Progenitor cell of endocrine pancreas (in vitro differentiated cells): Measurements from ENCODE around the gene FKBP9. TPM values are rescaled to one million over a fixed set of nuclear protein-coding genes. Genes with fewer than 3 reads are reported as not detected.

Source experiments
- DNase-seq: peaks from one replicate; pipeline ENCODE4 v3.0.0; 2021; ENCODE audit warnings: low spot score; ENCODE audit not compliant: unreplicated experiment
- H3K27ac Mint-ChIP-seq: 2 replicates; pipeline ENCODE4 v1.8.0; 2021; ENCODE audit warnings: mild to moderate bottlenecking, moderate library complexity, mixed read lengths
- H3K27me3 Mint-ChIP-seq: 2 replicates; pipeline ENCODE4 v1.8.0; 2021; ENCODE audit warnings: mixed read lengths
- H3K36me3 Mint-ChIP-seq: 2 replicates; pipeline ENCODE4 v1.8.0; 2022; ENCODE audit warnings: mixed read lengths; ENCODE audit not compliant: insufficient read depth
- H3K4me1 Mint-ChIP-seq: 2 replicates; pipeline ENCODE4 v1.8.0; 2021; ENCODE audit warnings: low read depth, mixed read lengths
- H3K4me3 Mint-ChIP-seq: 2 replicates; pipeline ENCODE4 v1.8.0; 2021; ENCODE audit warnings: low read depth, mild to moderate bottlenecking, moderate library complexity, mixed read lengths
- H3K9me3 Mint-ChIP-seq: 2 replicates; pipeline ENCODE4 v1.8.0; 2021; ENCODE audit warnings: low read depth, mixed read lengths
- total RNA-seq: library from RNA; stranded (reverse); gene quantifications from 2 replicates; pipeline ENCODE4 v1.2.1, GENCODE V29; 2021
- TF ChIP-seq, protein P1 (sequence below): fragments of 200-600 bp; sonication (generic); IDR thresholded peaks from one replicate; pipeline ENCODE4 v1.5.0; 2021; ENCODE audit warnings: antibody characterized with exemption, mild to moderate bottlenecking; ENCODE audit not compliant: unreplicated experiment

FKBP9 gene
- total RNA-seq, 1 donor from 2014 or later: 86.4 TPM

DNA sequence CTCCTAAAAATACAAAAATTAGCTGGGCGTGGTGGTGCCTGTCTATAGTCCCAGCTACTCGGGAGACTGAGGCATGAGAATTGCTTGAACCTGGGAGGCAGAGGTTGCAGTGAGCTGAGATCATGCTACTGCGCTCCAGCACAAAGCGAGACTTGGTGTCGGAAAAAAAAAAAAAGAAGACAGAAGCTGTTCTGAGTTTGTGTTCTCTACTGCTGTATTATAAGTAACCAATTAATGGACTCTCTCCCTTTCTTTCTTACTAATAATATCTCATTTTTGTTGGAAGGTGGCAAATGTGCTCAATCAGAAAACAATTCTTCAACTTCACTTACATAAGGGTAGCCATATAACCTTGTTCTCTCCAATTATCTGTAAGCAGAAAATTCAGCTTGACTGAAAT, 97.9 kb downstream of the FKBP9 start:
- H3K9me3 Mint-ChIP-seq: no peaks in the 10 kb centered on the region
- no peak overlapping the region for H3K27ac Mint-ChIP-seq
- no peak for DNase-seq
- H3K27me3 Mint-ChIP-seq: no peaks in the 10 kb centered on the region
- TF ChIP-seq, protein P1, sequence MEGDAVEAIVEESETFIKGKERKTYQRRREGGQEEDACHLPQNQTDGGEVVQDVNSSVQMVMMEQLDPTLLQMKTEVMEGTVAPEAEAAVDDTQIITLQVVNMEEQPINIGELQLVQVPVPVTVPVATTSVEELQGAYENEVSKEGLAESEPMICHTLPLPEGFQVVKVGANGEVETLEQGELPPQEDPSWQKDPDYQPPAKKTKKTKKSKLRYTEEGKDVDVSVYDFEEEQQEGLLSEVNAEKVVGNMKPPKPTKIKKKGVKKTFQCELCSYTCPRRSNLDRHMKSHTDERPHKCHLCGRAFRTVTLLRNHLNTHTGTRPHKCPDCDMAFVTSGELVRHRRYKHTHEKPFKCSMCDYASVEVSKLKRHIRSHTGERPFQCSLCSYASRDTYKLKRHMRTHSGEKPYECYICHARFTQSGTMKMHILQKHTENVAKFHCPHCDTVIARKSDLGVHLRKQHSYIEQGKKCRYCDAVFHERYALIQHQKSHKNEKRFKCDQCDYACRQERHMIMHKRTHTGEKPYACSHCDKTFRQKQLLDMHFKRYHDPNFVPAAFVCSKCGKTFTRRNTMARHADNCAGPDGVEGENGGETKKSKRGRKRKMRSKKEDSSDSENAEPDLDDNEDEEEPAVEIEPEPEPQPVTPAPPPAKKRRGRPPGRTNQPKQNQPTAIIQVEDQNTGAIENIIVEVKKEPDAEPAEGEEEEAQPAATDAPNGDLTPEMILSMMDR: no peak
- H3K4me1 Mint-ChIP-seq: peaks cover 20% of the 10 kb centered on the region
- peaks cover 7% of the 10 kb centered on the region for H3K36me3 Mint-ChIP-seq
- no peak overlapping the region for H3K4me3 Mint-ChIP-seq

Other genes starting within 250 kb of the FKBP9 start
- 47.5 and 48.1 TPM in 2 replicates for gene KBTBD2, start 65.7 kb upstream of the FKBP9 start, total RNA-seq
- 35.0 and 36.1 TPM in 2 replicates for gene NT5C3A, start 105.3 kb downstream of the FKBP9 start, total RNA-seq
- 26.2 and 27.7 TPM in 2 replicates for gene RP9, start 152.0 kb downstream of the FKBP9 start, total RNA-seq
- gene BBS9, start 172.1 kb downstream of the FKBP9 start, total RNA-seq: 22.8 and 25.5 TPM in 2 replicates